Measurements from ENCODE around the gene SHB. TPM values are rescaled to one million over a fixed set of nuclear protein-coding genes. Genes with fewer than 3 reads are reported as not detected.

The SHB gene
- total and polyA plus RNA-seq, 2 experiments from 2014 or later = 20.8 to 48.3 TPM

- H4K20me1 ChIP-seq (ENCODE audit: insufficient read depth, poor library complexity, severe bottlenecking) = peaks cover 8% of the 10 kb centered on the region
These were observed 30.5 kb downstream of the SHB start for GRCh38 chr9:38038307-38039089.

GRCh38 chr9:38037981-38038306 is 31.1 kb downstream of the SHB start:
- 89% methylated on average over 5 of the region's 5 CpGs for WGBS (ENCODE audit: low lambda C conversion rate, missing lambda C conversion rate)
- DNase-seq (ENCODE audit: low spot score) = no peak
- no peaks in the 10 kb centered on the region for H3K9me2 ChIP-seq (replicated peaks; ENCODE audit: insufficient read depth)
- H3K4me2 ChIP-seq = no peak overlapping the region
- H3K36me3 ChIP-seq (replicated peaks; ENCODE audit: insufficient read depth, low read depth) = no peaks in the 10 kb centered on the region
- no peaks in the 10 kb centered on the region for H3K9me3 ChIP-seq (ENCODE audit: low read depth)
- peaks cover 9% of the 10 kb centered on the region for H4K20me1 ChIP-seq (ENCODE audit: insufficient read depth, poor library complexity, severe bottlenecking)
- no peak overlapping the region for H2AFZ ChIP-seq
- H3K27ac ChIP-seq = peak overlapping the region; percentile 82
- H3K79me2 ChIP-seq = peaks cover 97% of the 10 kb centered on the region
- H3K4me1 ChIP-seq (ENCODE audit: insufficient read depth) = peaks cover 24% of the 10 kb centered on the region
- H3K4me3 ChIP-seq = no peak overlapping the region
- TF ChIP-seq EZH2phosphoT487 (IDR thresholded peaks at IDR 0.05; ENCODE audit: low read depth, severe bottlenecking, unreplicated experiment) = no peak
- TF ChIP-seq CTCF (IDR thresholded peaks at IDR 0.05; ENCODE audit: poor library complexity) = no peak
- no peak for TF ChIP-seq EZH2 (IDR thresholded peaks at IDR 0.05; ENCODE audit: borderline replicate concordance)
- H3K27me3 ChIP-seq = no peaks in the 10 kb centered on the region

More at GRCh38 chr9:38038307-38039089, 30.5 kb downstream of the SHB start:
- H3K9me2 ChIP-seq (replicated peaks; ENCODE audit: insufficient read depth) = no peaks in the 10 kb centered on the region
- no peaks in the 10 kb centered on the region for H3K9me3 ChIP-seq (ENCODE audit: low read depth)
- TF ChIP-seq CTCF (IDR thresholded peaks at IDR 0.05; ENCODE audit: poor library complexity) (no peak), EZH2phosphoT487 (IDR thresholded peaks at IDR 0.05; ENCODE audit: low read depth, severe bottlenecking, unreplicated experiment) (no peak), EZH2 (IDR thresholded peaks at IDR 0.05; ENCODE audit: borderline replicate concordance) (no peak)
- peak overlapping the region; percentile 82 for H3K27ac ChIP-seq
- WGBS (ENCODE audit: low lambda C conversion rate, missing lambda C conversion rate) = 53% methylated on average over 13 of the region's 15 CpGs
- H3K36me3 ChIP-seq (replicated peaks; ENCODE audit: insufficient read depth, low read depth) = no peaks in the 10 kb centered on the region
- H3K4me2 ChIP-seq = peak overlapping the region; percentile 63
- H3K27me3 ChIP-seq = no peaks in the 10 kb centered on the region
- no peak overlapping the region for H3K4me3 ChIP-seq
- H3K4me1 ChIP-seq (ENCODE audit: insufficient read depth) = peaks cover 22% of the 10 kb centered on the region
- H2AFZ ChIP-seq = no peak overlapping the region
- no peak for DNase-seq (ENCODE audit: low spot score)
- peaks cover 97% of the 10 kb centered on the region for H3K79me2 ChIP-seq

- Histone ChIP-seq H3K4me1 (ENCODE audit: insufficient read depth) (peaks cover 38% of the 10 kb centered on the region), H3K4me2 (no peak overlapping the region), H3K9me3 (ENCODE audit: low read depth) (no peaks in the 10 kb centered on the region)
These were observed 32.5 kb downstream of the SHB start for GRCh38 chr9:38036359-38037084.

More at GRCh38 chr9:38036359-38037084, 32.5 kb downstream of the SHB start:
- Histone ChIP-seq H3K36me3 (replicated peaks; ENCODE audit: insufficient read depth, low read depth) (no peaks in the 10 kb centered on the region), H3K4me3 (no peak overlapping the region), H2AFZ (no peak overlapping the region), H4K20me1 (ENCODE audit: insufficient read depth, poor library complexity, severe bottlenecking) (peaks cover 10% of the 10 kb centered on the region), H3K27me3 (no peaks in the 10 kb centered on the region), H3K9me2 (replicated peaks; ENCODE audit: insufficient read depth) (no peaks in the 10 kb centered on the region), H3K27ac (no peak overlapping the region), H3K79me2 (peaks cover 92% of the 10 kb centered on the region)
- 80% methylated on average over 12 of the region's 12 CpGs for WGBS (ENCODE audit: low lambda C conversion rate, missing lambda C conversion rate)
- no peak for DNase-seq (ENCODE audit: low spot score)
- TF ChIP-seq EZH2 (IDR thresholded peaks at IDR 0.05; ENCODE audit: borderline replicate concordance) (no peak), CTCF (IDR thresholded peaks at IDR 0.05; ENCODE audit: poor library complexity) (no peak), EZH2phosphoT487 (IDR thresholded peaks at IDR 0.05; ENCODE audit: low read depth, severe bottlenecking, unreplicated experiment) (no peak)
